ENCODE data around the gene TMEM121.

GRCh38 chr14:105540811-105541210 lies 14.4 kb downstream of the TMEM121 start:
- TF ChIP-seq CTCF (IDR thresholded peaks at IDR 0.05) (no peak), POLR2A (IDR thresholded peaks at IDR 0.05) (no peak), POLR2AphosphoS5 (IDR thresholded peaks at IDR 0.05) (no peak)

Data from prostate gland (tissue), 2 donors.